K562 (cell line): Measurements from ENCODE around the gene IMPA2. TPM values are rescaled to one million over a fixed set of nuclear protein-coding genes. Genes with fewer than 3 reads are reported as not detected.

Experiments used
- BRD9 ChIP-seq: fragments of 450-650 bp; IDR thresholded peaks from 2 replicates; pipeline ENCODE4 v1.6.1; 2018; ENCODE audit warnings: low read depth; ENCODE audit not compliant: partially characterized antibody
- CBFA2T3 ChIP-seq: fragments of 450-650 bp; IDR thresholded peaks from 2 replicates; pipeline ENCODE4 v1.6.1; 2017
- E2F3 ChIP-seq: fragments of 250-450 bp; sonication (Bioruptor Pico); IDR thresholded peaks from 2 replicates; pipeline ENCODE4 v1.4.0; 2020; ENCODE audit warnings: mild to moderate bottlenecking
- MAFF ChIP-seq: IDR thresholded peaks from 2 replicates; pipeline ENCODE4 v1.6.1; 2012; ENCODE audit warnings: low read length, improper control_type of control experiment
- MEIS2 ChIP-seq: fragments of 450-650 bp; IDR thresholded peaks from 2 replicates; pipeline ENCODE4 v1.6.1; 2014; ENCODE audit warnings: mild to moderate bottlenecking; ENCODE audit not compliant: partially characterized antibody
- NCOA1 ChIP-seq: fragments of 450-650 bp; IDR thresholded peaks from 2 replicates; pipeline ENCODE4 v1.6.1; 2016; ENCODE audit warnings: low read depth
- RAD51 ChIP-seq: fragments of 450-650 bp; IDR thresholded peaks from 2 replicates; pipeline ENCODE4 v1.7.1; 2016; ENCODE audit warnings: low read depth, mild to moderate bottlenecking, borderline replicate concordance
- TAL1 ChIP-seq: fragments of 450-650 bp; IDR thresholded peaks from 2 replicates; pipeline ENCODE4 v1.6.1; 2016; ENCODE audit warnings: mild to moderate bottlenecking
- ZFP1 ChIP-seq: fragments of 450-650 bp; formaldehyde crosslinking; IDR thresholded peaks from 2 replicates; pipeline ENCODE4 v1.4.0; 2020; ENCODE audit warnings: mild to moderate bottlenecking, mixed read lengths
- polyA plus RNA-seq, 8 experiments: library from polyadenylated mRNA; depleted of rRNA in 4 of 8; stranded (reverse) in 5 of 8; unstranded in 3 of 8; fragments of >200 nt; fragmentation: Nextera tagmentation in 2 of 8; fragmentation: Illumina TruSeq in 1 of 8; extraction: Ambion mirVana in 2 of 8; extraction: Trizol in 1 of 8; gene quantifications; 2 replicates each; pipeline versions ENCODE4 v1.2.1 to v1.2.3, GENCODE V29; 2011 to 2014; ENCODE audit warnings: inconsistent platforms in 1 of 8, missing spikeins in 1 of 8
- total RNA-seq, 7 experiments: library from RNA; depleted of rRNA in 6 of 7; stranded (reverse); fragments of >200 nt in 6 of 7; fragmentation: Illumina TruSeq in 2 of 7; extraction: Trizol in 2 of 7; gene quantifications; 2 replicates each; pipeline versions ENCODE4 v1.2.1 to v1.2.3, GENCODE V29; 2011 to 2021; ENCODE audit warnings: low replicate concordance in 1 of 7
- TF ChIP-seq, protein P1 (sequence below): sonication (generic); formaldehyde crosslinking; IDR thresholded peaks from 2 replicates; pipeline ENCODE4 v1.8.0; 2022; ENCODE audit warnings: mild to moderate bottlenecking, low read depth, missing genetic modification reagents
- TF ChIP-seq, protein P2 (sequence below), 2 experiments: fragments of 450-650 bp; IDR thresholded peaks; 2 replicates each; pipeline ENCODE4 v1.6.1; 2016

IMPA2 gene
- total and polyA plus RNA-seq, 9 of the 15 experiments (the other 6 are each of a cell fraction or from before 2014, with no cell fraction given), result 0.62 to 11.3 (median 5.7) TPM

DNA sequence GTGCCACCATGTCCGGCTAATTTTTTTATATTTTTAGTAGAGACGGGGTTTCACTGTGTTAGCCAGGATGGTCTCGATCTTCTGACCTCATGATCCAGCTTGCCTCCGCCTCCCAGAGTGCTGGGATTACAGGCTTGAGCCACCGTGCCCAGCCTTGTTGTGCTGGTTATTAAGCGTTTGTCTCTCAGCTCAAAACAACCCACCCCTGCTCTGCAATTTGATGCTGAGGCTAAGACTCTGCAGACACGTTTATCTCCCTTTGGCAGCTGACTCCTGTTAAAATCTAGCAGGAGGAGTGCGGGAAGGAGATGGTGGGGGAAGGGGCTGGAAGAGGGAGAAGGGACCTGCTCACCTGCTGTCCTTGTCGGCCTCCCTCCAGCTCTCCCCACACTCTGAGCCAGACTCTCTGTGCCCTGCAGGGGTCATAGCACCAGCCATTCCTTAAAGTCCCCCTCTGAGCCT, 29.9 kb upstream of the IMPA2 start (continued):
- peak; percentile 56; the same call in 1 of the 2 replicates for TF ChIP-seq NCOA1
- TF ChIP-seq BRD9, result no peak
- peak; percentile 84 for TF ChIP-seq TAL1
- TF ChIP-seq, protein P1, sequence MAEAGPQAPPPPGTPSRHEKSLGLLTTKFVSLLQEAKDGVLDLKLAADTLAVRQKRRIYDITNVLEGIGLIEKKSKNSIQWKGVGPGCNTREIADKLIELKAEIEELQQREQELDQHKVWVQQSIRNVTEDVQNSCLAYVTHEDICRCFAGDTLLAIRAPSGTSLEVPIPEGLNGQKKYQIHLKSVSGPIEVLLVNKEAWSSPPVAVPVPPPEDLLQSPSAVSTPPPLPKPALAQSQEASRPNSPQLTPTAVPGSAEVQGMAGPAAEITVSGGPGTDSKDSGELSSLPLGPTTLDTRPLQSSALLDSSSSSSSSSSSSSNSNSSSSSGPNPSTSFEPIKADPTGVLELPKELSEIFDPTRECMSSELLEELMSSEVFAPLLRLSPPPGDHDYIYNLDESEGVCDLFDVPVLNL (CRISPR knock-in tag), result no peak
- TF ChIP-seq, protein P2, sequence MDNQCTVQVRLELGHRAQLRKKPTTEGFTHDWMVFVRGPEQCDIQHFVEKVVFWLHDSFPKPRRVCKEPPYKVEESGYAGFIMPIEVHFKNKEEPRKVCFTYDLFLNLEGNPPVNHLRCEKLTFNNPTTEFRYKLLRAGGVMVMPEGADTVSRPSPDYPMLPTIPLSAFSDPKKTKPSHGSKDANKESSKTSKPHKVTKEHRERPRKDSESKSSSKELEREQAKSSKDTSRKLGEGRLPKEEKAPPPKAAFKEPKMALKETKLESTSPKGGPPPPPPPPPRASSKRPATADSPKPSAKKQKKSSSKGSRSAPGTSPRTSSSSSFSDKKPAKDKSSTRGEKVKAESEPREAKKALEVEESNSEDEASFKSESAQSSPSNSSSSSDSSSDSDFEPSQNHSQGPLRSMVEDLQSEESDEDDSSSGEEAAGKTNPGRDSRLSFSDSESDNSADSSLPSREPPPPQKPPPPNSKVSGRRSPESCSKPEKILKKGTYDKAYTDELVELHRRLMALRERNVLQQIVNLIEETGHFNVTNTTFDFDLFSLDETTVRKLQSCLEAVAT (IDR thresholded peaks at IDR 0.05), result 0 out of 4 replicates have a peak, but pooled peaks of 1 of the 2 experiments have one; percentile 32
- no peak for TF ChIP-seq ZFP1 (CRISPR knock-in tag)
- no peak for TF ChIP-seq E2F3 (CRISPR knock-in tag)
- TF ChIP-seq RAD51, result 0 out of 2 replicates have a peak, but pooled peaks have one; percentile 16
- TF ChIP-seq MAFF, result no peak
- peak; percentile 70 for TF ChIP-seq MEIS2
- peak; percentile 93 for TF ChIP-seq CBFA2T3
